A549 treated with Hydrocortisone at 1 μM for 4 hours (cell line): Measurements from ENCODE around the gene PAFAH1B1. TPM values are rescaled to one million over a fixed set of nuclear protein-coding genes. Genes with fewer than 3 reads are reported as not detected.

ENCODE experiments used
- total RNA-seq: library from RNA; stranded (reverse); fragments of 200-300 nt; extraction: Qiagen RNA extraction; gene quantifications from 5 replicates; pipeline ENCODE4 v1.2.3, GENCODE V29; 2022

PAFAH1B1 gene
- 169 to 194 TPM (median 192 TPM) in 5 replicates for total RNA-seq

DNA sequence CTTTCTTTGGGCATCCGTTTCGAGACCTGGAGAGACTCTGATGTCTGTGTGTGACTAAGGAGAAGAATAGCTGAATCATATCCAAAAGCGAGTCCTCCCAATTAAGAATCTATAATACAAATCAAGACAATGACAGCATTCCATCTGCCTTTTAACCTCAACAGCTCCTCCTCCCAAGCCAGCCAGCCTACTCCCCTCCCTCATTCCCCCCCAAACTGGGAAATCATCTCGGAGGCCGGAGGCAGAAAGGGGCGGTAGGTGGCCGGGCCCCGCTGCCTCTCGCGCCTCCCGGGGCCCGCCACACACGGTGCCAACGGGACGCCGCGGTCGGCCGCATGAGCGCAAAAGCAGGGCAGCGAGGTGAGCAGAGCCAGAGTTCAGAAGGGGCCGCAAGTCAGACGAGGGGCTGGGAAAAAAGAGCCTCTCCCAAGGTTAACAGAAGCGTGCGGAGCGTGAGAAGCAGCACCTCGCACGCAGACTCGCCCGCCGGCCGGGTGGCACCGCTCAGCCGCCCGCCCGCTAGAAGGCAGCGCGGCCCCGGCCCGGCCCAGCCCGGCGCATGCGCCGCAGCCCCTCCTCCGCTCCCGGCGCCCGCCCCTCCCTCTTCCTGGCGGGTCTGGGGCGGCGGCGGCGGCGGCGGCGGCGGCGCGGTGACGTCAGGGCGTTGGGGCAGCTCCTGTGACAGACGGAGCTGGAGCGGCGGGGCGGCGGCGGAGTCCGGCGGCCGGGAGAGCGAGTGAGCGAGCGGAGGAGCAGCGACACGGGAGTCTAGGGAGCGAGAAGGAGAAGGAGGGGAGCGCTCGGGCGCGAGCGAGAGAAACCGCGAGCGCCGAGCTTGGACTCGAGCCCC lies at the start of gene PAFAH1B1:
TSS of gene PAFAH1B1 (plus strand) at position 684 of the 850 bp plus-strand sequence. CDS start 44,635 bp downstream, outside the sequence.

GRCh38 chr17:2711608-2712299 lies 118.3 kb downstream of the PAFAH1B1 start, which contains the start of gene CLUH:
CLUH (minus strand) TSS chr17:2711764; CDS start chr17:2711661, 103 bp downstream.

Other genes starting within 250 kb of the PAFAH1B1 start
- gene MNT, start 192.6 kb upstream of the PAFAH1B1 start, total RNA-seq, result 14.5 to 17.6 TPM (median 16.2 TPM) in 5 replicates
- 31.1 to 36.2 TPM (median 32.0 TPM) in 5 replicates for gene METTL16, start 81.8 kb upstream of the PAFAH1B1 start, total RNA-seq
- 99.7 to 117 TPM (median 109 TPM) in 5 replicates for gene CLUH, start 118.1 kb downstream of the PAFAH1B1 start, total RNA-seq
- gene CCDC92B, start 156.0 kb downstream of the PAFAH1B1 start, total RNA-seq, result 0.09 to 0.20 TPM (median 0.15 TPM) in 5 replicates
- 21.9 to 37.7 TPM (median 30.2 TPM) in 5 replicates for gene RAP1GAP2, start 202.8 kb downstream of the PAFAH1B1 start, total RNA-seq